Stimulated activated CD4-positive, alpha-beta T cell treated with anti-CD3 and anti-CD28 coated beads, Interleukin-1b, Interleukin-23, amount 100 ng/mL, for 4 hours (primary cell): ENCODE measurements around the gene TNP1.

Experiments used
- DNase-seq, 2 donors: peaks; one replicate each; pipeline ENCODE4 v3.0.0-alpha.2; 2020; ENCODE audit warnings: low read depth in 2 of 2

TNP1 gene

GRCh38 chr2:216859944-216860343, at the start of gene TNP1:
Gene TNP1, minus strand, starts transcription at chr2:216860064. Its CDS starts 30 bp downstream, at chr2:216860034.
- no peak for DNase-seq

- DNase-seq, result no peak
Observed at GRCh38 chr2:216908300-216908699, 48.4 kb upstream of the TNP1 start.

GRCh38 chr2:216905649-216906329, 45.9 kb upstream of the TNP1 start:
- no peak for DNase-seq

GRCh38 chr2:216904974-216905373, 45.1 kb upstream of the TNP1 start:
- no peak for DNase-seq

- no peak for DNase-seq
Observed at GRCh38 chr2:216904554-216904953, 44.7 kb upstream of the TNP1 start.

- no peak for DNase-seq
Observed at GRCh38 chr2:216903470-216903869, 43.6 kb upstream of the TNP1 start.

- no peak for DNase-seq
Observed at GRCh38 chr2:216901273-216901672, 41.4 kb upstream of the TNP1 start.

- no peak for DNase-seq
Observed at GRCh38 chr2:216900406-216900805, 40.5 kb upstream of the TNP1 start.

- no peak for DNase-seq
Observed at GRCh38 chr2:216897561-216898203, 37.8 kb upstream of the TNP1 start.

GRCh38 chr2:216890138-216890537, 30.3 kb upstream of the TNP1 start:
- DNase-seq, result no peak

GRCh38 chr2:216888887-216889622, 29.2 kb upstream of the TNP1 start:
- DNase-seq, result no peak

GRCh38 chr2:216888081-216888480, 28.2 kb upstream of the TNP1 start:
- no peak for DNase-seq

GRCh38 chr2:216887138-216887537, 27.3 kb upstream of the TNP1 start:
- DNase-seq, result no peak

GRCh38 chr2:216885117-216885553, 25.3 kb upstream of the TNP1 start:
- no peak for DNase-seq

- no peak for DNase-seq
Observed at GRCh38 chr2:216884347-216884746, 24.5 kb upstream of the TNP1 start.

- DNase-seq, result no peak
Observed at GRCh38 chr2:216882876-216883275, 23.0 kb upstream of the TNP1 start.

GRCh38 chr2:216881411-216881810, 21.5 kb upstream of the TNP1 start:
- DNase-seq, result no peak

GRCh38 chr2:216880509-216881184, 20.8 kb upstream of the TNP1 start:
- no peak for DNase-seq

GRCh38 chr2:216879727-216880508, 20.1 kb upstream of the TNP1 start:
- no peak for DNase-seq

GRCh38 chr2:216878072-216878471, 18.2 kb upstream of the TNP1 start:
- no peak for DNase-seq

- no peak for DNase-seq
Observed at GRCh38 chr2:216877085-216877484, 17.2 kb upstream of the TNP1 start.
